ENCODE data around the gene RRAS. TPM values are rescaled to one million over a fixed set of nuclear protein-coding genes. Genes with fewer than 3 reads are reported as not detected.

Gene RRAS
- total and polyA plus RNA-seq, 3 donors from 2014 or later, result 39.3 to 69.2 (median 41.5) TPM

DNA sequence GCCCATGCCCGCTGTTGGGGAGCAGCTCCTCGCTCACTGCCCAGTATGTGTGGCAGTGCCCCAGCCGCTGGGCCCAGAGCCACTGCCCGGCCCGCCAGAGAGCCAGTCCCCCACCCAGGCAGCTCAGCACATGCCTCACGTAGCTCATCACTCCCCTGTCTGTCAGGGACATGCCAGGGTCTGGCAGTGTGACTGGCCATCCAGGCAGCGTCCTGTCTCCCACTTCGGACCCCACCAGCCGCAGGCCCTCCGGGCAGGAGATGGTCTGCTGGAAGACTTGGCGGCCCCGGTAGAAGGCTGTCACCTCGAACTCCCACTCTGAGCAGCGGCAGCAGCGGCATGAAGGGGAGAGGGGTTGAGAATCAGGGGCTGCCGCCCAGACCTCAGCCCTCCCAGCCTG, 22.1 kb upstream of the RRAS start:
- Histone ChIP-seq H3K4me1 (peaks cover 10% of the 10 kb centered on the region), H3K27me3 (no peaks in the 10 kb centered on the region), H3K36me3 (ENCODE audit: low read depth, missing control alignments) (no peaks in the 10 kb centered on the region), H3K4me3 (no peak overlapping the region), H3K27ac (no peak overlapping the region), H3K9me3 (no peaks in the 10 kb centered on the region)
- intact Hi-C loops (cut with DNase I; ENCODE audit: low total_unique reads), result no loop called here
- 92% methylated on average over 12 of the region's 16 CpGs; no CpG with 5 or more reads in 1 of the 2 donors for WGBS, 2 donors
- no peak for DNase-seq
- no peak for TF ChIP-seq POLR2A (IDR thresholded peaks at IDR 0.05)
- TF ChIP-seq, protein P1, sequence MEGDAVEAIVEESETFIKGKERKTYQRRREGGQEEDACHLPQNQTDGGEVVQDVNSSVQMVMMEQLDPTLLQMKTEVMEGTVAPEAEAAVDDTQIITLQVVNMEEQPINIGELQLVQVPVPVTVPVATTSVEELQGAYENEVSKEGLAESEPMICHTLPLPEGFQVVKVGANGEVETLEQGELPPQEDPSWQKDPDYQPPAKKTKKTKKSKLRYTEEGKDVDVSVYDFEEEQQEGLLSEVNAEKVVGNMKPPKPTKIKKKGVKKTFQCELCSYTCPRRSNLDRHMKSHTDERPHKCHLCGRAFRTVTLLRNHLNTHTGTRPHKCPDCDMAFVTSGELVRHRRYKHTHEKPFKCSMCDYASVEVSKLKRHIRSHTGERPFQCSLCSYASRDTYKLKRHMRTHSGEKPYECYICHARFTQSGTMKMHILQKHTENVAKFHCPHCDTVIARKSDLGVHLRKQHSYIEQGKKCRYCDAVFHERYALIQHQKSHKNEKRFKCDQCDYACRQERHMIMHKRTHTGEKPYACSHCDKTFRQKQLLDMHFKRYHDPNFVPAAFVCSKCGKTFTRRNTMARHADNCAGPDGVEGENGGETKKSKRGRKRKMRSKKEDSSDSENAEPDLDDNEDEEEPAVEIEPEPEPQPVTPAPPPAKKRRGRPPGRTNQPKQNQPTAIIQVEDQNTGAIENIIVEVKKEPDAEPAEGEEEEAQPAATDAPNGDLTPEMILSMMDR (IDR thresholded peaks at IDR 0.05), result no peak

DNA sequence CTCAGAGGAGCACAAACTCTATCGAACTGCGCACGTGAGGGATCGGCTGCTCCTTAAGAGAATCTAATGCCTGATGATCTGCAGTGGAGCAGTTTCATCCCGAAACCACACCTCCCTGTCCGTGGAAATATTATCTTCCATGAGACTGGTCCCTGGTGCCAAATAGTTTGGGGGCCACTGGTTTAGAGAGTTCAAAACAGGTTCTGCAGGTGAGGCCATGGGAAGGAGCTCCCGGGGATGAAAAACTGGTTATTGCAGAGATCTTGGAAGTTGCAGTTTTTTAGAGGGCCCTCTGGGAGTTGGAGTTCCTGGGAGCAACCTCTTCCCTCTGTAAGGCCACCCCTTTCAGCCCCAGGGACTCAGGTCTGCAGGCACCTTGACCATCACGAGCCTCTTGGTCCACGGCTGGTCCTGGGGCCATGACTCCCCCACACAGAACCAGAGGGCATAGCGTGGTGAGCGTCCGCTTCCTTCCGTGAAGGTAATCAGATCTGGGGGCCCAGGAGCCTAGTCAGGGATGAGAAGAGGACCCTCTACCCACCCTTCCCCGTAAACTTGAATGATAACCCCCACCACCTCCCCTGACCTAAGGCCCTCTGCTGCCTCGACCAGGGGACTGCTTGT, 20.5 kb upstream of the RRAS start:
- Histone ChIP-seq H3K9me3 (no peaks in the 10 kb centered on the region), H3K36me3 (ENCODE audit: low read depth, missing control alignments) (no peaks in the 10 kb centered on the region), H3K27me3 (no peaks in the 10 kb centered on the region), H3K27ac (no peak overlapping the region), H3K4me1 (peaks cover 4% of the 10 kb centered on the region), H3K4me3 (no peak overlapping the region)
- intact Hi-C loops (cut with DNase I; ENCODE audit: low total_unique reads), result no loop called here
- no peak for DNase-seq
- TF ChIP-seq, protein P1 (IDR thresholded peaks at IDR 0.05), result no peak
- no peak for TF ChIP-seq POLR2A (IDR thresholded peaks at IDR 0.05)
- 85 to 90% methylated on average over 2 to 15 of the region's 15 CpGs for WGBS, 2 donors

DNA sequence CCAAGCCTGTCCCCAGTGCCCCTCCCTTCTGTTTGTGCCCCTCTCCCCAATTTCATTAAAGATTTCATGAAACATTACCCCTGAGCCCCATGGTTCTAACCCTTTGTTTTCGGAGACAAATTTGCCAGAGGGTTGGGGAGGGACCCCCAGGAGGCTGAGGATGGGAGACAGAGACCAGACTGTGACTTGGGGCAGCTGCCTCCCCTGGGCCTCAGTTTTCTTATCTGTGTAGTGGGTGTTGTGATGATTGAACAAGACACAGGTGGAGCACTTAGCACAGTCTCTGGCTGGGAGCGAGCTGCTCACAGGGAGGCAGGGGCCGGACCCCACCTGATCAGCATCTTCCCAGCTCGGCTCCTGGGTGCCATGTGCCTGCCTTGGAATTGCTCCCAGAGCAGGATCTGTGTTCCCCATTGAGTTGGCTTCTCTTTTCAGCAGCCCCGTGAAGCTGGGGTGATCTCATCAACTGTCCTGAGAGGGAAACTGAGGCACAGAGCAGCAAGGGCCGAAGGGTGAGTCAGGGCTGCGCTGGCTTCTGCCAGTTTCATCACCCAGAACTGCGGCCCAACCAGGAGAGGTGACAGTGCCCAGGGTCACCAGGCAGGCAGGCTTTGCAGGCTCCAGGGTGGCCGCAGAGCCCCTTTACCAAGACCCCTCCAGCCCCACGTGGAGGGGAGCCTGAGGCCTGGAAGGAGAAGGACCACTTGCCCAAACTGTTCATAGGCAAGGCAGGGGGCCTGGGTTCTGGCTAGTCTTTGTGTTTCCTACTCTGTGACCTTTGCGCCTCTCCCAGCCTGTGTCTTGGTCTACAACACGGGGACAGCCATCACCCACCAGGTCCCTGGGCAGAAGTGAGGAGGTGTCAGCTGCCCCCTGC, 18.9 kb upstream of the RRAS start:
- no peak for DNase-seq
- H3K4me1 ChIP-seq, result no peaks in the 10 kb centered on the region
- H3K27ac ChIP-seq, result no peak overlapping the region
- TF ChIP-seq, protein P1 (IDR thresholded peaks at IDR 0.05), result no peak
- TF ChIP-seq POLR2A (IDR thresholded peaks at IDR 0.05), result no peak
- H3K36me3 ChIP-seq (ENCODE audit: low read depth, missing control alignments), result no peaks in the 10 kb centered on the region
- 86 to 96% methylated on average over 6 to 12 of the region's 12 CpGs for WGBS, 2 donors
- intact Hi-C loops (cut with DNase I; ENCODE audit: low total_unique reads), result no loop called here
- no peak overlapping the region for H3K4me3 ChIP-seq
- H3K27me3 ChIP-seq, result no peaks in the 10 kb centered on the region
- H3K9me3 ChIP-seq, result no peaks in the 10 kb centered on the region

DNA sequence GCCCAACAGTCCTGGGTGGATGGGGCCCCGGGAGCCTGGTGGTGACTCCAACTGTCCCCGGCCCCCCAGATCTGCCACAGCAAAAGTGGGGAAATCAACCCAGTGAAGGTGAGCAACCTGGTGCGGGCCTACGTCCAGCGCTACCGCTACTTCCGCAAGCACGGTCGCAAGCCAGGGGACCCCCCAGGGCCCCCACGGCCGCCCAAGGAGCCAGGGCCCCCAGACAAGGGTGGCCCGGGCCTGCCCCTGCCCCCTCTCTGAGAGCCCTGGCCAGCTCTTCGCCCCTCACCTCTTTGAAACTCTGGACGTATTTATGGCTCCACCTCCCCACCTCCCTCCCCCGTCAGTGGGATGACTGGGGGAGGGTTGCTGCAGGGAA, 18.2 kb upstream of the RRAS start:
- no peaks in the 10 kb centered on the region for H3K27me3 ChIP-seq
- DNase-seq, result no peak
- H3K4me1 ChIP-seq, result no peaks in the 10 kb centered on the region
- 84 to 88% methylated on average over 5 to 15 of the region's 15 CpGs for WGBS, 2 donors
- H3K9me3 ChIP-seq, result no peaks in the 10 kb centered on the region
- intact Hi-C loops (cut with DNase I; ENCODE audit: low total_unique reads), result no loop called here
- no peaks in the 10 kb centered on the region for H3K36me3 ChIP-seq (ENCODE audit: low read depth, missing control alignments)
- TF ChIP-seq, protein P1 (IDR thresholded peaks at IDR 0.05), result no peak
- TF ChIP-seq POLR2A (IDR thresholded peaks at IDR 0.05), result no peak
- no peak overlapping the region for H3K4me3 ChIP-seq
- H3K27ac ChIP-seq, result no peak overlapping the region
